Ascending aorta (tissue), 2 donors: ENCODE results near the gene TMEM266. TPM values are rescaled to one million over a fixed set of nuclear protein-coding genes. Genes with fewer than 3 reads are reported as not detected.
"Not testable (repeated sequence)": the region's sequence is repeated elsewhere in the genome, so short reads cannot be mapped to it uniquely, and the experiment has no call there.

Source experiments
- DNase-seq, 2 donors: peaks; one replicate each; pipeline ENCODE4 v3.0.0-alpha.2; 2019; ENCODE audit warnings: low spot score in 2 of 2
- H3K27ac ChIP-seq, 2 donors: fragments of 200-600 bp; sonication (generic); one replicate each; pipeline ENCODE4 v1.5.1; 2016 to 2017; ENCODE audit warnings: mild to moderate bottlenecking in 1 of 2
- H3K27me3 ChIP-seq: fragments of 200-600 bp; sonication (generic); one replicate; pipeline ENCODE4 v1.5.1; 2017
- H3K36me3 ChIP-seq, 2 donors: fragments of 200-600 bp; sonication (generic); one replicate each; pipeline ENCODE4 v1.5.1; 2016
- H3K4me1 ChIP-seq, 2 donors: fragments of 200-600 bp; sonication (generic); one replicate each; pipeline ENCODE4 v1.5.1; 2016 to 2017; ENCODE audit warnings: mild to moderate bottlenecking in 1 of 2
- H3K4me3 ChIP-seq, 2 donors: fragments of 200-600 bp; sonication (generic); one replicate each; pipeline ENCODE4 v1.5.1; 2016 to 2017; ENCODE audit warnings: mild to moderate bottlenecking in 1 of 2
- H3K9me3 ChIP-seq, 2 donors: fragments of 200-600 bp; sonication (generic); one replicate each; pipeline ENCODE4 v1.5.1; 2016
- intact Hi-C: fragments of 100-400 bp; cut with DNase I; formaldehyde crosslinking; loops from one replicate; pipeline ENCODE4 v1.15.1; 2023
- total RNA-seq: library from RNA; depleted of rRNA; stranded (reverse); fragments of >200 nt; gene quantifications from one replicate; pipeline ENCODE4 v1.1.0, GENCODE V29; 2016
- TF ChIP-seq, protein P1 (sequence below), 3 experiments: fragments of 200-600 bp in 2 of 3; fragments of 450-650 bp in 1 of 3; sonication (generic) in 2 of 3; IDR thresholded peaks; one replicate each; pipeline ENCODE4 v1.5.1; 2016 to 2019; ENCODE audit warnings: antibody characterized with exemption in 3 of 3, mild to moderate bottlenecking in 1 of 3, moderate library complexity in 1 of 3

TMEM266 gene
- total RNA-seq, 1 donor from 2014 or later: not detected

DNA sequence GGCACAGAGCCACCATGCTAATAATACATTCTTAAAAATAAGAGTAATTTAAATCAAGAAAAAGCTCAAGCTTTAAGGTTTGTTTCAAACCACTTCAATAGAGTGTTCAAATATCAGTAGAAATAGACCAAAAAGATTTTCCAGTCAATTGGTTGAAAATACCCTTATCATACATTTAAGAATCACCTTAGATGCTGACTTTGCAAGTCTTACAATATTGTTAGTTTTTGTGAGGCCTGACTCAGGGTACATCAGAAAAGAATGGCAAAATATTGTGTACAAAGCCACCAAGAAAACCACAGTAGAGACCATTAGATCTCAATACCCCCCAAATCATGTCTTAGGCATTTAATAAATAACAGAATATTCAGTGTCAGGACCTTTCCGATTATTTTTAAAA lies 27.7 kb upstream of the TMEM266 start:
- TF ChIP-seq, protein P1, sequence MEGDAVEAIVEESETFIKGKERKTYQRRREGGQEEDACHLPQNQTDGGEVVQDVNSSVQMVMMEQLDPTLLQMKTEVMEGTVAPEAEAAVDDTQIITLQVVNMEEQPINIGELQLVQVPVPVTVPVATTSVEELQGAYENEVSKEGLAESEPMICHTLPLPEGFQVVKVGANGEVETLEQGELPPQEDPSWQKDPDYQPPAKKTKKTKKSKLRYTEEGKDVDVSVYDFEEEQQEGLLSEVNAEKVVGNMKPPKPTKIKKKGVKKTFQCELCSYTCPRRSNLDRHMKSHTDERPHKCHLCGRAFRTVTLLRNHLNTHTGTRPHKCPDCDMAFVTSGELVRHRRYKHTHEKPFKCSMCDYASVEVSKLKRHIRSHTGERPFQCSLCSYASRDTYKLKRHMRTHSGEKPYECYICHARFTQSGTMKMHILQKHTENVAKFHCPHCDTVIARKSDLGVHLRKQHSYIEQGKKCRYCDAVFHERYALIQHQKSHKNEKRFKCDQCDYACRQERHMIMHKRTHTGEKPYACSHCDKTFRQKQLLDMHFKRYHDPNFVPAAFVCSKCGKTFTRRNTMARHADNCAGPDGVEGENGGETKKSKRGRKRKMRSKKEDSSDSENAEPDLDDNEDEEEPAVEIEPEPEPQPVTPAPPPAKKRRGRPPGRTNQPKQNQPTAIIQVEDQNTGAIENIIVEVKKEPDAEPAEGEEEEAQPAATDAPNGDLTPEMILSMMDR (IDR thresholded peaks at IDR 0.05): no peak
- intact Hi-C loops: no loop called here
- DNase-seq: no peak
- Histone ChIP-seq H3K27me3 (no peaks in the 10 kb centered on the region), H3K4me3 (no peak overlapping the region), H3K4me1 (no peaks in the 10 kb centered on the region), H3K36me3 (no peaks in the 10 kb centered on the region), H3K27ac (no peak overlapping the region), H3K9me3 (peaks cover 0 to 3% of the 10 kb centered on the region in 2 donors)

- Histone ChIP-seq H3K4me3 (no peak overlapping the region), H3K9me3 (peaks cover 0 to 3% of the 10 kb centered on the region in 2 donors), H3K36me3 (no peaks in the 10 kb centered on the region), H3K4me1 (no peaks in the 10 kb centered on the region), H3K27me3 (no peaks in the 10 kb centered on the region), H3K27ac (no peak overlapping the region)
- TF ChIP-seq, protein P1 (IDR thresholded peaks at IDR 0.05): no peak
- intact Hi-C loops: no loop called here
- no peak for DNase-seq
These were observed 26.3 kb upstream of the TMEM266 start for GRCh38 chr15:76033438-76033837.

DNA sequence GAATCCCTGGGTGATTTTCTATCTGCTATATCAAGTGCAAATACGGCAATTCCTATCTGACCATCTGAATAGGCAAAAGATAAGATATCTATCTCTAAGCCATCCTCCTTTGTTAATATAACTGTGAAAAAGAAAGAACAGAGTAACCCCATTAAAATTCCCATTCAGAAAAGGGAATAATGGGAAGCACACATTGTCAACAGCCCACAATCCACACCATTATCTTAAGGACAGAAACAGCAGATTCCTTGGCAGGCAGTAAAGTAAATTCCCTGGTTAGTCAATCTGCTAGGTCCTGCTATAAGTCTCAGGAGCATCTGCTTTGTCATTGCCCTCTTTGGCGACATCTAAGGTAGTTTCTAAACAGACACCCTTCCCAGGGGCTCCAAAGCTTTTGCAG lies 25.7 kb upstream of the TMEM266 start:
- H3K36me3 ChIP-seq: no peaks in the 10 kb centered on the region
- TF ChIP-seq, protein P1 (IDR thresholded peaks at IDR 0.05): no peak
- H3K27me3 ChIP-seq: no peaks in the 10 kb centered on the region
- peaks cover 0 to 4% of the 10 kb centered on the region in 2 donors for H3K9me3 ChIP-seq
- H3K27ac ChIP-seq: no peak overlapping the region
- H3K4me1 ChIP-seq: no peaks in the 10 kb centered on the region
- no peak overlapping the region for H3K4me3 ChIP-seq
- DNase-seq: no peak
- intact Hi-C loops: no loop called here

DNA sequence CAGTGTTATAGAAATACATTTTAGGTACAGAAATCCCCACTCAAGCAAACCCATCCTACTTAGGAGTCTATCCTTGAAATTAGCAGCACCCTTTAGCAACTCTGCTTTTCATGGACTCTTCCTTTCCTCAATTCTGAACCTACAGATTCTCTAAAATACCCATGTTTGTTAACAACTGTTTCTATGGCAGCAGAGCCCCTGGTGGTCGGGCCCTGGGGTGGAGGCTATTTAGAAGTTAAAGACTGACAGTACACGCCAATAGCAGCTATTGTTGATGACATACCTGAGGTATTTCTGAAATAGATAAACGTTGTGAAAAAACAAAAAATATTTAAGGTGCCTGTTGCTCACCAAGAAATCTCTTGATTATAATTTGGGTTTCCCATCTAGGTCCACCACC lies 24.2 kb upstream of the TMEM266 start:
- DNase-seq: no peak
- peaks cover 0 to 9% of the 10 kb centered on the region in 2 donors for H3K9me3 ChIP-seq
- intact Hi-C loops: no loop called here

DNA sequence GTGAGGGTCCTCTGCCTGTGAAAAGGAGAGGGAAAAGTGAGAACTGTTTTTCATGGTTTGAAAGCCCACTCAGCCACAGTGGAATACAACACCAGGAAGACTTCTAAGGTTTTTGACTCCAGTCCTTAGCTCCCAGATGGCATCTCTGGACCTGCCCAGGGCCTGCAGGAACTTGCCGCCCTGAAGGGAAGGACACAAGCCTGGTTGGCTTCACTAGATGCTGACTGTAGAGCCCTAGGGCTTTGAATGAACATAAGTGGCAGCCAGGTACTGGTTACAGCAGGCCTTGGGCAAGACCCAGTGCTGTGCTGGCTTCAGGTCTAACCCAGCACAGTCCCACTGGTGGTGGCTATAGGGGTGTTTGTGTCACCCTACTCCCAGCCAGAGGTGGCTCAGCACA lies 21.3 kb upstream of the TMEM266 start:
- TF ChIP-seq, protein P1 (IDR thresholded peaks at IDR 0.05): no peak
- no peak overlapping the region for H3K4me3 ChIP-seq
- H3K36me3 ChIP-seq: no peaks in the 10 kb centered on the region
- no peaks in the 10 kb centered on the region for H3K4me1 ChIP-seq
- H3K27ac ChIP-seq: no peak overlapping the region
- intact Hi-C loops: no loop called here
- H3K27me3 ChIP-seq: no peaks in the 10 kb centered on the region
- peaks cover 0 to 13% of the 10 kb centered on the region in 2 donors for H3K9me3 ChIP-seq
- no peak for DNase-seq

More for the DNA sequence above, 24.2 kb upstream of the TMEM266 start:
- Histone ChIP-seq H3K27ac (no peak overlapping the region), H3K27me3 (no peaks in the 10 kb centered on the region), H3K36me3 (no peaks in the 10 kb centered on the region), H3K4me1 (no peaks in the 10 kb centered on the region), H3K4me3 (no peak overlapping the region)
- TF ChIP-seq, protein P1 (IDR thresholded peaks at IDR 0.05): no peak

- H3K27ac ChIP-seq, intact Hi-C loops, H3K36me3 ChIP-seq, H3K4me3 ChIP-seq, H3K27me3 ChIP-seq, DNase-seq, H3K4me1 ChIP-seq, H3K9me3 ChIP-seq: not testable (repeated sequence)
These were observed 5.6 kb upstream of the TMEM266 start for GRCh38 chr15:76054201-76054600.
